Keratinocyte (primary cell): Measurements from ENCODE around the gene HAVCR2. TPM values are rescaled to one million over a fixed set of nuclear protein-coding genes. Genes with fewer than 3 reads are reported as not detected.

Source experiments
- DNase-seq: peaks from one replicate; pipeline ENCODE4 v3.0.0-alpha.2; 2011; ENCODE audit warnings: low read depth, missing footprints, low spot score
- FAIRE-seq: peaks from 2 replicates; lab custom pipeline; 2011; peaks lifted over from hg19 to GRCh38; lab: Jason Lieb, UNC
- H2AFZ ChIP-seq: 2 replicates; pipeline ENCODE4 v1.6.0; 2012; ENCODE audit warnings: low read length, control low read depth, inconsistent platforms; ENCODE audit not compliant: control insufficient read depth
- H3K27ac ChIP-seq: 2 replicates; pipeline ENCODE4 v1.5.1; 2011; ENCODE audit warnings: low read length; ENCODE audit not compliant: control insufficient read depth, insufficient read depth
- H3K27me3 ChIP-seq: 3 replicates; pipeline ENCODE4 v1.6.0; 2011; ENCODE audit warnings: low read length; ENCODE audit not compliant: control insufficient read depth, insufficient read depth; ENCODE audit errors: extremely low read depth
- H3K36me3 ChIP-seq, 2 experiments: 2 replicates in 1 of 2; 3 replicates in 1 of 2; pipeline ENCODE4 v1.5.1; 2011; ENCODE audit warnings: low read length in 2 of 2, mild to moderate bottlenecking in 1 of 2; ENCODE audit not compliant: control insufficient read depth in 2 of 2, insufficient read depth in 2 of 2; ENCODE audit errors: extremely low read depth in 1 of 2
- H3K4me1 ChIP-seq: 3 replicates; pipeline ENCODE4 v1.5.1; 2011; ENCODE audit warnings: low read length; ENCODE audit not compliant: control insufficient read depth, insufficient read depth; ENCODE audit errors: extremely low read depth
- H3K4me2 ChIP-seq: 3 replicates; pipeline ENCODE4 v1.6.0; 2011; ENCODE audit warnings: low read depth, low read length; ENCODE audit not compliant: control insufficient read depth, insufficient read depth; ENCODE audit errors: extremely low read depth
- H3K4me3 ChIP-seq, 3 experiments: fragments of 200-600 bp in 1 of 3; sonication (generic) in 1 of 3; 2 replicates in 2 of 3; 3 replicates in 1 of 3; pipeline ENCODE4 v1.5.1; 2011 to 2016; ENCODE audit warnings: low read length in 3 of 3, mild to moderate bottlenecking in 3 of 3, control low read depth in 2 of 3, inconsistent platforms in 1 of 3, low read depth in 1 of 3, mixed read lengths in 1 of 3, mixed run types in 1 of 3, moderate library complexity in 1 of 3; ENCODE audit not compliant: control insufficient read depth in 2 of 3, insufficient read depth in 2 of 3; ENCODE audit errors: extremely low read depth in 1 of 3
- H3K79me2 ChIP-seq: 2 replicates; pipeline ENCODE4 v1.6.0; 2012; ENCODE audit warnings: low read length; ENCODE audit not compliant: control insufficient read depth, insufficient read depth
- H3K9ac ChIP-seq: 3 replicates; pipeline ENCODE4 v1.6.0; 2011; ENCODE audit warnings: low read length; ENCODE audit not compliant: control insufficient read depth, insufficient read depth; ENCODE audit errors: extremely low read depth
- H3K9me1 ChIP-seq: 3 replicates; pipeline ENCODE4 v1.6.0; 2011; ENCODE audit warnings: low read length; ENCODE audit not compliant: control insufficient read depth, insufficient read depth; ENCODE audit errors: extremely low read depth
- H3K9me3 ChIP-seq: 2 replicates; pipeline ENCODE4 v1.5.1; 2012; ENCODE audit warnings: low read depth, low read length; ENCODE audit not compliant: control insufficient read depth
- H4K20me1 ChIP-seq: 3 replicates; pipeline ENCODE4 v1.6.0; 2011; ENCODE audit warnings: low read length; ENCODE audit not compliant: control insufficient read depth, insufficient read depth; ENCODE audit errors: extremely low read depth
- CTCF ChIP-seq, 3 experiments: IDR thresholded peaks in 1 of 3; conservative IDR thresholded peaks in 1 of 3; optimal IDR thresholded peaks in 1 of 3; 2 replicates in 2 of 3; 3 replicates in 1 of 3; pipeline versions ENCODE3 to v1.5.1; 2011; ENCODE audit warnings: low read length in 3 of 3, mild to moderate bottlenecking in 3 of 3, moderate library complexity in 2 of 3, control low read depth in 1 of 3, inconsistent platforms in 1 of 3; ENCODE audit not compliant: insufficient read depth in 2 of 3; ENCODE audit errors: extremely low read depth in 1 of 3
- EZH2 ChIP-seq: IDR thresholded peaks from one replicate; pipeline ENCODE4 v1.6.1; 2012; ENCODE audit warnings: inconsistent platforms, mild to moderate bottlenecking, low read length, moderate library complexity
- dilution Hi-C: fragments of 300-500 bp; cut with MboI; formaldehyde crosslinking; loops from one replicate; pipeline ENCODE4 v1.7.0; 2020; ENCODE audit warnings: low sequenced_read_pairs; ENCODE audit not compliant: extremely low pct_ligation_motif_present
- polyA plus RNA-seq, 5 experiments: library from polyadenylated mRNA; depleted of rRNA in 3 of 5; stranded (reverse) in 3 of 5; stranded (forward) in 1 of 5; unstranded in 1 of 5; fragments of >200 nt; gene quantifications; 1 replicate in 1 of 5; 2 replicates in 3 of 5; 3 replicates in 1 of 5; pipeline versions ENCODE4 v1.2.1 to v1.2.3, GENCODE V29; 2011 to 2012; ENCODE audit warnings: missing spikeins in 2 of 5, low read depth in 1 of 5, low replicate concordance in 1 of 5

Gene HAVCR2
- polyA plus RNA-seq, 1 donor (not counting 4 experiments of a cell fraction or from before 2014, with no cell fraction given) = 0.03 TPM

- Histone ChIP-seq H2AFZ (no peak overlapping the region), H4K20me1 (no peaks in the 10 kb centered on the region), H3K27me3 (no peaks in the 10 kb centered on the region), H3K27ac (no peak overlapping the region), H3K9me3 (no peaks in the 10 kb centered on the region), H3K79me2 (no peaks in the 10 kb centered on the region), H3K4me1 (no peaks in the 10 kb centered on the region), H3K9me1 (no peaks in the 10 kb centered on the region), H3K4me2 (no peak overlapping the region), H3K36me3 (no peaks in the 10 kb centered on the region), H3K9ac (no peak overlapping the region), H3K4me3 (no peak overlapping the region)
- no peak for FAIRE-seq
- DNase-seq = no peak
- no peak for TF ChIP-seq EZH2
- no peak for TF ChIP-seq CTCF (optimal IDR thresholded peaks at IDR 0.05 in 1 of 3, IDR thresholded peaks at IDR 0.05 in 1 of 3, conservative IDR thresholded peaks at IDR 0.05 in 1 of 3; ENCODE audit: extremely low read depth in 1 of 3, insufficient read depth in 2 of 3, low read length in 3 of 3)
- dilution Hi-C loops = no loop called here
Measured at GRCh38 chr5:157107508-157107907, 1.3 kb downstream of the HAVCR2 start.

GRCh38 chr5:157106630-157107461 lies 2.0 kb downstream of the HAVCR2 start:
- TF ChIP-seq EZH2 = no peak
- no peak for TF ChIP-seq CTCF (optimal IDR thresholded peaks at IDR 0.05 in 1 of 3, IDR thresholded peaks at IDR 0.05 in 1 of 3, conservative IDR thresholded peaks at IDR 0.05 in 1 of 3; ENCODE audit: extremely low read depth in 1 of 3, insufficient read depth in 2 of 3, low read length in 3 of 3)
- Histone ChIP-seq H3K79me2 (no peaks in the 10 kb centered on the region), H3K36me3 (no peaks in the 10 kb centered on the region), H3K9me3 (no peaks in the 10 kb centered on the region), H3K9me1 (no peaks in the 10 kb centered on the region), H3K4me2 (no peak overlapping the region), H3K9ac (no peak overlapping the region), H2AFZ (no peak overlapping the region), H4K20me1 (no peaks in the 10 kb centered on the region), H3K27me3 (no peaks in the 10 kb centered on the region), H3K4me3 (no peak overlapping the region), H3K27ac (no peak overlapping the region), H3K4me1 (no peaks in the 10 kb centered on the region)
- DNase-seq (no peak), FAIRE-seq (no peak)
- dilution Hi-C loops = no loop called here
